Activated T-cell treated with anti-CD3 and anti-CD28 coated beads, Interleukin-2, amount 50 U/mL, for 24 hours (primary cell): Measurements from ENCODE around the gene RNPS1.

Source experiments
- DNase-seq: peaks from one replicate; pipeline ENCODE4 v3.0.0-alpha.2; 2020
- H3K27ac Mint-ChIP-seq: 2 replicates; pipeline ENCODE4 v1.8.0; 2020; ENCODE audit warnings: mild to moderate bottlenecking, mixed read lengths
- H3K27me3 Mint-ChIP-seq: 2 replicates; pipeline ENCODE4 v1.8.0; 2020; ENCODE audit warnings: mixed read lengths
- H3K36me3 Mint-ChIP-seq: 2 replicates; pipeline ENCODE4 v1.8.0; 2020; ENCODE audit warnings: low read depth, mixed read lengths
- H3K4me1 Mint-ChIP-seq: 2 replicates; pipeline ENCODE4 v1.8.0; 2020; ENCODE audit warnings: low read depth, mixed read lengths
- H3K4me3 Mint-ChIP-seq: 2 replicates; pipeline ENCODE4 v1.8.0; 2020; ENCODE audit warnings: mild to moderate bottlenecking, moderate library complexity, mixed read lengths
- H3K9me3 Mint-ChIP-seq: 2 replicates; pipeline ENCODE4 v1.8.0; 2020; ENCODE audit warnings: mixed read lengths

RNPS1 gene

GRCh38 chr16:2229091-2229490 lies 38.8 kb downstream of the RNPS1 start:
- no peak overlapping the region for H3K27ac Mint-ChIP-seq
- H3K4me3 Mint-ChIP-seq = no peak overlapping the region
- no peak for DNase-seq
- H3K36me3 Mint-ChIP-seq = peaks cover 66% of the 10 kb centered on the region
- H3K4me1 Mint-ChIP-seq = peaks cover 21% of the 10 kb centered on the region
- H3K9me3 Mint-ChIP-seq = no peaks in the 10 kb centered on the region
- no peaks in the 10 kb centered on the region for H3K27me3 Mint-ChIP-seq

DNA sequence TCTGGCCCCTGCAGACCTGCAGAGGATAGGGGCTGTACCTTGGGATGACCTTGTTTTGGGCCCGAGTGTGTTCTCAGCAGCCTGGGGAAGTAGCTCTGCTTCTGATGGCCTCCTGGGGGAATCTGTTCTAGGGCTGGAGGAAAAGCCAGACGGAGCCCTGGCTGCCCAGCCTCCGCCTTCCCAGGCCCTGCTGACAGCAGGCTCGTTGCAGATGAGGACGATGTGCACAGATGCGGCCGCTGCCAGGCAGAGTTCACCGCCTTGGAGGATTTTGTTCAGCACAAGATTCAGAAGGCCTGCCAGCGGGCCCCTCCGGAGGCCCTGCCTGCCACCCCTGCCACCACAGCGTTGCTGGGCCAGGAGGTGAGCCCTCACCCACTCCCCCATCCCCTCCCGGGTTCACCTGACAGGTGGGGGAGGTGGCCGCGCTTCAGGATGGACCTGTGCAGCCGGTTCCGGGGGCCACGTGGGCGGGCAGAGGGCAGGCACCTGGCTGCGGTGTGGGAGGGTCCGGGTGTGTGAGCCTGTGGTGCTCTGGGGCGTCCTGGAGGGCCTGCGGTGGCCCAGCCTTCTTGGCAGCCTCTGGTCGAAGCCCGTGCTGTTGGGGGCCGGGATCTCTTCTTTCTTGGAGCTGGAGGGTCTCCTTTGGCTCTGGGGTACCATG lies 39.6 kb downstream of the RNPS1 start:
- no peak for DNase-seq
- peaks cover 21% of the 10 kb centered on the region for H3K4me1 Mint-ChIP-seq
- no peak overlapping the region for H3K4me3 Mint-ChIP-seq
- H3K27me3 Mint-ChIP-seq = no peaks in the 10 kb centered on the region
- peaks cover 61% of the 10 kb centered on the region for H3K36me3 Mint-ChIP-seq
- no peak overlapping the region for H3K27ac Mint-ChIP-seq
- H3K9me3 Mint-ChIP-seq = no peaks in the 10 kb centered on the region

- H3K27me3 Mint-ChIP-seq = no peaks in the 10 kb centered on the region
- peaks cover 54% of the 10 kb centered on the region for H3K36me3 Mint-ChIP-seq
- H3K27ac Mint-ChIP-seq = no peak overlapping the region
Measured at GRCh38 chr16:2226918-2227317, 41.0 kb downstream of the RNPS1 start.

DNA sequence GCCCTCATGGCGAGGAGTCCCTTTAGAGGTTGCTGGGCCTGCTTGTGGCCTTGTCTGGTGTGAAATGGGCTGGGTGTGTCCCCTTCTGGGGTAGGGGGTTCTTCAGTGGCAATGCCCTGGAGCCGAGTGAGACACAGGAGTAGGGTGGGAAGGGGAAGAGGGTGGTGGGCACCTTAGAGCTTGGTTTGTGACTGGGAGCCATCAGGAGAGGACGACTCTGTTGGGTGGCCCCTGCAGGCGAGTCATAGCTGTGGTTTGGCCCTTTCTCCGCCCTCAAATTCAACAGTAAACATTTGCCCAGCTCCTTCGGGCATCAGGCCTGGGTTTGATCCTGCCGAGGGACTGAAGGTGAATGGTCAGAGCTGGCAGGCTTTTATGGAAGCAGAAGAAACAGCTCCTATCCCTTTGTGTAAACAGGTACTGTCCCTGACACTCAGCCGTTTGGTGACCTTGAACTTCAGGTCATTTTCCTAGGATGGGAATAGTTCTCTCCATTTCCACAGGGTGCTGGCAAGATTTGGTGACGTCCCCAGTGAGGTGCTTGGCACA lies 41.6 kb downstream of the RNPS1 start:
- Mint-ChIP-seq H3K27ac (peak overlapping the region; percentile 68), H3K4me1 (peaks cover 23% of the 10 kb centered on the region), H3K27me3 (no peaks in the 10 kb centered on the region), H3K9me3 (no peaks in the 10 kb centered on the region), H3K36me3 (peaks cover 48% of the 10 kb centered on the region), H3K4me3 (no peak overlapping the region)
- no peak for DNase-seq

More at GRCh38 chr16:2226918-2227317, 41.0 kb downstream of the RNPS1 start:
- H3K4me1 Mint-ChIP-seq = peaks cover 23% of the 10 kb centered on the region
- no peak for DNase-seq
- H3K4me3 Mint-ChIP-seq = no peak overlapping the region
- H3K9me3 Mint-ChIP-seq = no peaks in the 10 kb centered on the region

GRCh38 chr16:2223942-2224486 lies 43.9 kb downstream of the RNPS1 start:
- no peaks in the 10 kb centered on the region for H3K9me3 Mint-ChIP-seq
- H3K27ac Mint-ChIP-seq = peak overlapping the region; percentile 71
- H3K4me1 Mint-ChIP-seq = peaks cover 23% of the 10 kb centered on the region
- H3K36me3 Mint-ChIP-seq = peaks cover 26% of the 10 kb centered on the region
- peak overlapping the region; percentile 86 for H3K4me3 Mint-ChIP-seq
- no peak for DNase-seq
- no peaks in the 10 kb centered on the region for H3K27me3 Mint-ChIP-seq

DNA sequence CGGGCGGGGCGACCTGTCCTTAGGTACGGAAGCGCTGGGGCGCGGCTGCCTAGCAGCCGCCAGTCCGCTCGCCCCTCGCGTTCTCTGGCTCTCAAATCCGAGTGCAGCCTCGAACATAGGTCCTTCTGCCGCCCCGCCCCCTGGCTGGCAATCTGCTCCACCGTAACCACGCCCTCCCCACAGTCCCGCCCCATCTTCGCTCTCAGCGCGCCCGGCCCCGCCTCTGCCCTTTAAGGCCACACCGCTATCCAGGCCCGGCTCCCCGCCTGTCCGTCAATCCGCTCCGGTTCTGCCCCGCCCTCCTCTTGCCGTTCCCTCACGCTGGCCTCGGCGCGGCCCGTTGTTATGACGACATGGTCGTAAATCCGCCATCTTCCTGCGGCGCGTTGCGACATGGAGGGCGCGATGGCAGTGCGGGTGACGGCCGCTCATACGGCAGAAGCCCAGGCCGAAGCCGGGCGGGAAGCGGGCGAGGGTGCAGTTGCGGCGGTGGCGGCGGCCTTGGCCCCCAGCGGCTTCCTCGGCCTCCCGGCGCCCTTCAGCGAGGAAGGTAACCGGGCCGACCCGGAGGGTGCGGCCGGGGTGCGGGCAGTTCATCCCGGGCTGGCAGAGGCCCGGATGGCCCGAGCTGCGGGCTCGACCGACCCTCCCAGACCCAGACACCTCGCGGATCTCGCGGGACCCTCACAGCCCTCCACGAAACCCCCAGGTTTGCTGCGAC lies 44.5 kb downstream of the RNPS1 start, which contains the start of gene E4F1:
Gene E4F1, plus strand, starts transcription at position 371 of the 721 bp plus-strand sequence. Its CDS starts 23 bp downstream, at position 394.
- peak within 1 kb of the TSS; percentile 86 for H3K4me3 Mint-ChIP-seq
- peaks cover 23% of the 10 kb centered on the region for H3K4me1 Mint-ChIP-seq

DNA sequence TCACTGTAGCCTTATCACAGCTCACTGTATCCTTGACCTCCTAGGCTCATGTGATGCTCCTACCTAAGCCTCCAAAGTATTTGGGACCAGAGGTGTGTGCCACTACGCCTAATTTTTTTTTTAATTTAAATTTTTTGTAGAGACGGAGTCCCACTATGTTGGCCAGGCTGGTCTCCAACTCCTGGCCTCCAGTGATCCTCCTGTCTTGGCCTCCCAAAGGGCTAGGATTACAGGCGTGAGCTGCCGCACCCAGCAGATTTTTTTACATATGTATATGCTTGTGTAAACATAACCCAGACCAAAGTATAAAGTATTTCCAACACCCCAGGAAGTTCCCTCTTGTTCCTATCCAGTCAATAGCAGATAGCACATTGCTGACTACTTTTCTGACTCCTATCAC lies 51.6 kb downstream of the RNPS1 start:
- Mint-ChIP-seq H3K4me3 (peak overlapping the region; percentile 89), H3K36me3 (peaks cover 29% of the 10 kb centered on the region), H3K27me3 (no peaks in the 10 kb centered on the region), H3K9me3 (no peaks in the 10 kb centered on the region), H3K4me1 (peaks cover 26% of the 10 kb centered on the region), H3K27ac (peak overlapping the region; percentile 96)
- no peak for DNase-seq

More for the DNA sequence above, 44.5 kb downstream of the RNPS1 start, which contains the start of gene E4F1:
- DNase-seq = peak; percentile 100
- H3K9me3 Mint-ChIP-seq = no peaks in the 10 kb centered on the region
- H3K36me3 Mint-ChIP-seq = peaks cover 21% of the 10 kb centered on the region
- H3K27ac Mint-ChIP-seq = peak within 1 kb of the TSS; percentile 75
- H3K27me3 Mint-ChIP-seq = no peaks in the 10 kb centered on the region

- peaks cover 26% of the 10 kb centered on the region for H3K4me1 Mint-ChIP-seq
- no peak for DNase-seq
- peak within 1 kb of the TSS; percentile 96 for H3K27ac Mint-ChIP-seq
- peak within 1 kb of the TSS; percentile 89 for H3K4me3 Mint-ChIP-seq
- H3K36me3 Mint-ChIP-seq = peaks cover 36% of the 10 kb centered on the region
- no peaks in the 10 kb centered on the region for H3K9me3 Mint-ChIP-seq
- H3K27me3 Mint-ChIP-seq = no peaks in the 10 kb centered on the region
Measured at GRCh38 chr16:2214719-2214968, 53.3 kb downstream of the RNPS1 start, which contains the start of gene PGP. TSS of gene PGP (minus strand) at chr16:2214840. CDS start at chr16:2214777, 63 bp downstream.

- no peak for DNase-seq
- Mint-ChIP-seq H3K36me3 (peaks cover 42% of the 10 kb centered on the region), H3K4me3 (peak overlapping the region; percentile 88), H3K4me1 (peaks cover 26% of the 10 kb centered on the region), H3K27me3 (no peaks in the 10 kb centered on the region), H3K9me3 (no peaks in the 10 kb centered on the region), H3K27ac (peak overlapping the region; percentile 72)
Measured at GRCh38 chr16:2213817-2214718, 53.9 kb downstream of the RNPS1 start.

- Mint-ChIP-seq H3K27me3 (no peaks in the 10 kb centered on the region), H3K4me3 (peak overlapping the region; percentile 88), H3K36me3 (peaks cover 56% of the 10 kb centered on the region), H3K4me1 (peaks cover 28% of the 10 kb centered on the region), H3K27ac (peak overlapping the region; percentile 72), H3K9me3 (no peaks in the 10 kb centered on the region)
- DNase-seq = no peak
Measured at GRCh38 chr16:2212362-2213324, 55.3 kb downstream of the RNPS1 start.

DNA sequence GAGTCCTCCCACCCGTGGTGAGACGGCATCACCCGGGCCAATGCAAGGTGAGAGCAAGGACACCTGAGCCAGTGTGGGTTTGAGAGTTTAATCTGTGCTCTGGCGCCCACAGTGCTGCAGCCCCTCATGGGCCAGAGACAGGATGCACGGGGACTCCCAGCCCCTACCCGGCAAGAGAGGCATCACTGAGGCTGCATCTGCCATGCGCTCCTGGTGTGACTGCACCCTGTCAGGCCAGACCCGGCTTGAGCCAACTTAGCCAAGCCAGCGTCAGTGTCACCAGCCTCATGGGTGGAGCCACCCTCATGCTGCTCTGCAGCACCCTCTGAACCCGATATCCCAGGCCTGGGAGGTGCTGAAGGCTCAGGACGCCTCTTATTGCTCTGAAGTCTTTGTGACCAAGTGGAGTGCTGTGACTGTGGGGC lies 56.0 kb downstream of the RNPS1 start:
- Mint-ChIP-seq H3K27ac (peak overlapping the region; percentile 47), H3K9me3 (no peaks in the 10 kb centered on the region), H3K4me1 (peaks cover 34% of the 10 kb centered on the region), H3K36me3 (peaks cover 63% of the 10 kb centered on the region), H3K27me3 (no peaks in the 10 kb centered on the region), H3K4me3 (peak overlapping the region; percentile 88)
- DNase-seq = no peak

DNA sequence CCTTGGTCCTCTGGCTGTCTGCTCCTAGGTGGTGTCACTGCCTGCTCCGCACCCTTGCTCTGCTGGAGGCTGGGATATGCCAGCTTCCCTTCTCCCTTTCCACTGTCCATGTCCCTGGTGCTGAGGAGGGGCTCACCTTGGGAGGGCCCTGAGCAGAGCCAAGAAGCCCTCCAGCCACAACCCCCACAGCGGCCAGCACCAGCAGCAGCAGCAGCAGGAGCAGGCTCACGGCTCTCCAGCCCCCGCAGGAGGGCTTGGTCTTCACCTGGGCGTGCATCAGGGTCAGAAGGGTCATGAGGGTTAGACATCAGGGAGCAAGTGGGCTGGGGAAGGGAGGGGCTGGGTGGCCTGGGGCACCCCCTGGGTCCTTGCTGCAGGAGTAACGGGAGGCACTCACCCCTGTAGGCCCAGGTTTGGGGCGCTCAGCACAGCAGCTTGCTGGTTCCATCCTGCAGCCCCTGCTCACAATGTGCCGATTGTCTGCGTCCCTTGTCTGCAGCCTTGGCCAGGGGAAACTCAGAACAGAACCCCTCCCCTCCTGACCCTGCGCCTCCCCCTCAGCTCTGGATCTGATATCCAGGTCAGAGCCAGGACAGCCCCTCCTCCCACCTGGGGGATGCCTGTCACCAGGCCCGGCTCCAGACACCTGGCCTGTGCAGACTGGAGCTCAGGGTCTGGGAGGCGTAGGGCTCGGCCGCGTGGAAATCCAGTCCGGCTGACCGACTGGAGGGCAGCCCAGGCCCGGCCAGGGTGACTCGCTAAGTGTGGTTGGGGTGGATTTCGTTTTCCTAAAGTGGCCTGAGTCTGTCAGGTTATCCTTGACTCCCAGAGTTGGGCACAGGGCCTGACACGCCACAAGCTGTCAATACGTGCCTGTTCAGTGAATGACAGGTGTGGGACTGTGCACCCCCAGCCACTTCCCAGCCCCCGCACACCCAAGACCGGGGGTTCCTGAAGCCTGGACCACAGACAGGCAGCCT lies 57.2 kb downstream of the RNPS1 start, which contains the start of gene BRICD5:
Gene BRICD5, minus strand, starts transcription at position 478 of the 980 bp plus-strand sequence. Its CDS starts 30 bp downstream, at position 448.
- no peaks in the 10 kb centered on the region for H3K27me3 Mint-ChIP-seq
- peak within 1 kb of the TSS; percentile 47 for H3K27ac Mint-ChIP-seq
- no peak for DNase-seq
- peaks cover 73% of the 10 kb centered on the region for H3K36me3 Mint-ChIP-seq
- H3K4me1 Mint-ChIP-seq = peaks cover 39% of the 10 kb centered on the region
- no peaks in the 10 kb centered on the region for H3K9me3 Mint-ChIP-seq
- peak within 1 kb of the TSS; percentile 88 for H3K4me3 Mint-ChIP-seq
